Smooth muscle cell (in vitro differentiated cells): ENCODE data around the gene TSGA10IP. TPM values are rescaled to one million over a fixed set of nuclear protein-coding genes. Genes with fewer than 3 reads are reported as not detected.
A peak's percentile ranks its signal among the peaks of the same experiment; 100 is the strongest.

ENCODE experiments used
- DNase-seq: peaks from one replicate; lab custom pipeline; 2025; ENCODE audit not compliant: unreplicated experiment; lab: John Stamatoyannopoulos, UW
- H2AFZ ChIP-seq: fragments of 200-600 bp; sonication (generic); 2 replicates; pipeline ENCODE4 v1.6.0; 2016; ENCODE audit warnings: antibody characterized with exemption, low read depth, mild to moderate bottlenecking
- H3F3A ChIP-seq: fragments of 200-600 bp; sonication (generic); 2 replicates; pipeline ENCODE4 v1.6.0; 2017; ENCODE audit warnings: antibody characterized with exemption, low read depth
- H3K27ac ChIP-seq: fragments of 200-600 bp; sonication (generic); 2 replicates; pipeline ENCODE4 v1.5.1; 2016; ENCODE audit warnings: low read depth, mild to moderate bottlenecking
- H3K27me3 ChIP-seq: fragments of 200-600 bp; sonication (generic); 2 replicates; pipeline ENCODE4 v1.6.1; 2016; ENCODE audit warnings: low read depth, mild to moderate bottlenecking
- H3K36me3 ChIP-seq: fragments of 200-600 bp; sonication (generic); 2 replicates; pipeline ENCODE4 v1.5.1; 2016; ENCODE audit warnings: low read depth
- H3K4me1 ChIP-seq: fragments of 200-600 bp; sonication (generic); 2 replicates; pipeline ENCODE4 v1.5.1; 2016; ENCODE audit warnings: low read depth
- H3K4me2 ChIP-seq: fragments of 200-600 bp; sonication (generic); 2 replicates; pipeline ENCODE4 v1.6.0; 2016; ENCODE audit warnings: mild to moderate bottlenecking
- H3K4me3 ChIP-seq: fragments of 200-600 bp; sonication (generic); 2 replicates; pipeline ENCODE4 v1.5.1; 2016; ENCODE audit warnings: mild to moderate bottlenecking
- H3K79me2 ChIP-seq: fragments of 200-600 bp; sonication (generic); 2 replicates; pipeline ENCODE4 v1.6.0; 2016; ENCODE audit warnings: low read depth, mild to moderate bottlenecking
- H3K9ac ChIP-seq: fragments of 200-600 bp; sonication (generic); 2 replicates; pipeline ENCODE4 v1.6.0; 2016; ENCODE audit warnings: low read depth
- H3K9me3 ChIP-seq: fragments of 200-600 bp; sonication (generic); replicated peaks from 2 replicates; pipeline ENCODE4 v1.5.1; 2016; ENCODE audit warnings: low read depth
- H4K20me1 ChIP-seq: fragments of 200-600 bp; sonication (generic); 2 replicates; pipeline ENCODE4 v1.6.0; 2016; ENCODE audit warnings: low read depth
- CTCF ChIP-seq: fragments of 200-600 bp; sonication (generic); IDR thresholded peaks from 2 replicates; pipeline ENCODE4 v1.5.1; 2017; ENCODE audit warnings: borderline replicate concordance, mild to moderate bottlenecking, antibody characterized with exemption; ENCODE audit not compliant: insufficient read depth, poor library complexity, severe bottlenecking
- WGBS: methylation state at CpG from one replicate; pipeline ENCODE4 v1.1.7; 2016; ENCODE audit warnings: low lambda C conversion rate; 5-methylcytosine and 5-hydroxymethylcytosine counted together
- polyA plus RNA-seq: library from polyadenylated mRNA; unstranded; fragments of >200 nt; fragmentation: Nextera tagmentation; extraction: Ambion mirVana; gene quantifications from 2 replicates; pipeline ENCODE4 v1.2.1, GENCODE V29; 2016
- total RNA-seq: library from RNA; depleted of rRNA; stranded (reverse); fragments of >200 nt; gene quantifications from 2 replicates; pipeline ENCODE4 v1.2.3, GENCODE V29; 2014

TSGA10IP gene
- total and polyA plus RNA-seq, 2 experiments from 2014 or later: 0.27 to 1.5 TPM

- no peaks in the 10 kb centered on the region for H3K27me3 ChIP-seq
- H3K4me3 ChIP-seq: peak within 1 kb of the TSS; percentile 91
- H3K4me1 ChIP-seq: peaks cover 14% of the 10 kb centered on the region
- peak; percentile 94 for DNase-seq
- peak within 1 kb of the TSS; percentile 93 for H2AFZ ChIP-seq
- peaks cover 9% of the 10 kb centered on the region for H4K20me1 ChIP-seq
- H3K79me2 ChIP-seq: peaks cover 33% of the 10 kb centered on the region
- under 1% methylated on average over 53 of the region's 55 CpGs for WGBS
- TF ChIP-seq CTCF: no peak
- peak within 1 kb of the TSS; percentile 88 for H3K4me2 ChIP-seq
- peaks cover 9% of the 10 kb centered on the region for H3K36me3 ChIP-seq
- H3K9me3 ChIP-seq: no peaks in the 10 kb centered on the region
- H3K9ac ChIP-seq: peak within 1 kb of the TSS; percentile 88
- H3F3A ChIP-seq: peaks cover 7% of the 10 kb centered on the region
- peak within 1 kb of the TSS; percentile 95 for H3K27ac ChIP-seq
Measured at GRCh38 chr11:66001942-66002647, 56.8 kb downstream of the TSGA10IP start, which contains the start of the genes BANF1 and EIF1AD. Gene BANF1 (plus strand): TSS chr11:66002503. CDS start chr11:66003251, 748 bp downstream. Gene EIF1AD (minus strand): TSS chr11:66002157. CDS start chr11:66000389, 1,768 bp downstream.

- 5% methylated on average over 15 of the region's 40 CpGs for WGBS
- peaks cover 4% of the 10 kb centered on the region for H3K36me3 ChIP-seq
- H3K4me3 ChIP-seq: peak overlapping the region; percentile 91
- H3K27me3 ChIP-seq: no peaks in the 10 kb centered on the region
- peaks cover 9% of the 10 kb centered on the region for H3F3A ChIP-seq
- H4K20me1 ChIP-seq: peaks cover 9% of the 10 kb centered on the region
- no peak for TF ChIP-seq CTCF
- H3K9me3 ChIP-seq: no peaks in the 10 kb centered on the region
- H3K27ac ChIP-seq: peak overlapping the region; percentile 95
- H3K9ac ChIP-seq: peak overlapping the region; percentile 88
- peak overlapping the region; percentile 88 for H3K4me2 ChIP-seq
- H2AFZ ChIP-seq: peak overlapping the region; percentile 93
- peaks cover 33% of the 10 kb centered on the region for H3K79me2 ChIP-seq
- DNase-seq: no peak
- peaks cover 21% of the 10 kb centered on the region for H3K4me1 ChIP-seq
Measured at GRCh38 chr11:66002648-66003225, 57.5 kb downstream of the TSGA10IP start.

- peaks cover 9% of the 10 kb centered on the region for H4K20me1 ChIP-seq
- peaks cover 21% of the 10 kb centered on the region for H3K4me1 ChIP-seq
- H3F3A ChIP-seq: peaks cover 9% of the 10 kb centered on the region
- H3K36me3 ChIP-seq: peaks cover 4% of the 10 kb centered on the region
- peak overlapping the region; percentile 91 for H3K4me3 ChIP-seq
- H3K27me3 ChIP-seq: no peaks in the 10 kb centered on the region
- peak overlapping the region; percentile 88 for H3K4me2 ChIP-seq
- no peak overlapping the region for H3K27ac ChIP-seq
- WGBS: 94% methylated on average over 6 of the region's 6 CpGs
- H3K79me2 ChIP-seq: peaks cover 33% of the 10 kb centered on the region
- H3K9ac ChIP-seq: peak overlapping the region; percentile 88
- no peak for TF ChIP-seq CTCF
- no peak overlapping the region for H2AFZ ChIP-seq
- DNase-seq: no peak
- no peaks in the 10 kb centered on the region for H3K9me3 ChIP-seq
Measured at GRCh38 chr11:66003291-66003690, 58.0 kb downstream of the TSGA10IP start.
